Left ventricle myocardium inferior (tissue), 1 donor: ENCODE results near the gene CATSPERD. TPM values are rescaled to one million over a fixed set of nuclear protein-coding genes. Genes with fewer than 3 reads are reported as not detected.
A peak's percentile ranks its signal among the peaks of the same experiment; 100 is the strongest.

Experiments
- DNase-seq: peaks from one replicate; pipeline ENCODE4 v3.0.0-alpha.2; 2020
- H3K27ac ChIP-seq: fragments of 200-600 bp; replicated peaks from 2 replicates; pipeline ENCODE4 v1.8.0; 2021
- H3K27me3 ChIP-seq: fragments of 200-600 bp; 2 replicates; pipeline ENCODE4 v1.8.0; 2021; ENCODE audit warnings: low read depth
- H3K36me3 ChIP-seq: fragments of 200-600 bp; 2 replicates; pipeline ENCODE4 v1.8.0; 2021
- H3K4me1 ChIP-seq: fragments of 200-600 bp; 2 replicates; pipeline ENCODE4 v1.8.0; 2021
- H3K4me3 ChIP-seq: fragments of 200-600 bp; 2 replicates; pipeline ENCODE4 v1.8.0; 2021; ENCODE audit warnings: mild to moderate bottlenecking, moderate library complexity
- H3K9me3 ChIP-seq: fragments of 200-600 bp; replicated peaks from 2 replicates; pipeline ENCODE4 v1.8.0; 2021
- CTCF ChIP-seq: fragments of 200-600 bp; IDR thresholded peaks from 2 replicates; pipeline ENCODE4 v1.8.0; 2021; ENCODE audit warnings: antibody characterized with exemption, mild to moderate bottlenecking, borderline replicate concordance
- intact Hi-C: fragments of 100-400 bp; cut with micrococcal nuclease; formaldehyde crosslinking; loops from one replicate; pipeline ENCODE4 v1.11.0; 2022
- total RNA-seq: library from RNA; stranded (reverse); fragmentation: NEBNext Ultra II Directional; extraction: Animal tissue kit (Norgen Biotek cat#: 25700); gene quantifications from one replicate; pipeline ENCODE4 v1.2.1, GENCODE V29; 2021
- donor health status: DM: no; HTN: yes; CAD: no; lungs with severe emphysema.

CATSPERD gene
- total RNA-seq, 1 donor from 2014 or later: not detected

DNA sequence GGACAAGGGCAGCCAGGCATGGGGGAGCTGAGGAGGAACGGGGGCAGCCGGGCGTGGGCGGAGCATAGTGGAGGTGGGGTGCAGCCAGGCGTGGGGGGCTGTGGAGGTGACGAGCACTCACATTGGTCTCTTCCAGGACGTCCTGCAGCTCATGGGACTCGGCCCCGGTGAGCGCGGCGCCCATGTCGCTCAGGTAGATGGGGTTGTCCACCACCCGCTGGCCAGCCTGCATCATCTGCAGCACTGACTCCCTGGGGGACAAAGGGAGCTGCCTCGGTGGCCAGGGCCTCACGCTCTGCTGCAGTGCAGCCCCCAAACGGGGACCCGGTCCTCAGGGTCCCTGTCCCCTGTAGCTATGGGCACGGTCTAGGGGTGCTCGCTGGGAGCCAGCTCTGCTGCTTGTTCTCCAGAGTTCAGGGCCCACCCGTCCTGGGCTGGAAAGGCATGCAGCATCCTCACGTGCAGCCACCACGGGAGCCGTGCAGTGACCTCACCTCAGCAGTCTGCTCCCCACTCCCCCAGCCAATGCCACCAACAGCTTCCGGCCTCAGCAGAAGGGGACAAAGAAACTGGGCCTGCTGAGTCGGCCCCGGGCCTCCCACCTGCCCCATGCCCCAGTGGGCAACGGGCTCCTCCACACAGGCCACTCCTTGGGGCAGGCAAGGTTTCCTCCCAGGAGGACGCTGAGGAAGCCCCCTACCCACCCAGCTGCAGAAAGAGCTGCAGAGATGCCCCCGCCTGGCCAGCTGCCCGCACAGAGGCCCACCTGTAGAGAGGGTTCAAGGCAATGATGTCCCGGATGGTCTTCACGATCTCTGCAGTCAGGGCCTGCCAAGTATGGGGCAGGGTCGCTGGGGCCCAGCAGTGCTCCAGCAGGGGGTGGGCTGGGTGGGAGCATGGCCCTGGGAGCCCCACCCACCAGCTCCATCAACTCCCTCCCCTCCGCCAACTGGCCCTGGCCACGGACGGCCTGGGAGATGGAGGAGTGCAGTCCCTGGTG, 12.6 kb upstream of the CATSPERD start:
- Histone ChIP-seq H3K36me3 (peaks cover 90% of the 10 kb centered on the region), H3K4me3 (no peak overlapping the region), H3K4me1 (no peaks in the 10 kb centered on the region), H3K9me3 (no peaks in the 10 kb centered on the region), H3K27me3 (no peaks in the 10 kb centered on the region), H3K27ac (no peak overlapping the region)
- no peak for DNase-seq
- intact Hi-C loops: no loop called here
- TF ChIP-seq CTCF: no peak

GRCh38 chr19:5711025-5711424, 9.4 kb upstream of the CATSPERD start:
- no peak overlapping the region for H3K27ac ChIP-seq
- intact Hi-C loops: no loop called here
- H3K27me3 ChIP-seq: no peaks in the 10 kb centered on the region
- H3K4me3 ChIP-seq: no peak overlapping the region
- peaks cover 10% of the 10 kb centered on the region for H3K4me1 ChIP-seq
- no peak for DNase-seq
- peaks cover 70% of the 10 kb centered on the region for H3K36me3 ChIP-seq
- TF ChIP-seq CTCF: no peak
- H3K9me3 ChIP-seq: no peaks in the 10 kb centered on the region

- peaks cover 17% of the 10 kb centered on the region for H3K4me1 ChIP-seq
- H3K27ac ChIP-seq: no peak overlapping the region
- H3K9me3 ChIP-seq: no peaks in the 10 kb centered on the region
- DNase-seq: no peak
- no peak overlapping the region for H3K4me3 ChIP-seq
- intact Hi-C loops: no loop called here
- H3K36me3 ChIP-seq: peaks cover 65% of the 10 kb centered on the region
- no peak for TF ChIP-seq CTCF
- no peaks in the 10 kb centered on the region for H3K27me3 ChIP-seq
Observed at GRCh38 chr19:5711713-5712161, 8.7 kb upstream of the CATSPERD start.

- H3K4me1 ChIP-seq: peaks cover 30% of the 10 kb centered on the region
- peaks cover 52% of the 10 kb centered on the region for H3K36me3 ChIP-seq
- intact Hi-C loops: no loop called here
Observed at GRCh38 chr19:5713228-5713627, 7.2 kb upstream of the CATSPERD start.

GRCh38 chr19:5714816-5715215, 5.6 kb upstream of the CATSPERD start:
- intact Hi-C loops: no loop called here
- no peak for TF ChIP-seq CTCF
- DNase-seq: no peak
- peaks cover 46% of the 10 kb centered on the region for H3K4me1 ChIP-seq
- peaks cover 45% of the 10 kb centered on the region for H3K36me3 ChIP-seq
- no peaks in the 10 kb centered on the region for H3K9me3 ChIP-seq
- H3K4me3 ChIP-seq: no peak overlapping the region
- H3K27ac ChIP-seq: peak overlapping the region; percentile 54
- no peaks in the 10 kb centered on the region for H3K27me3 ChIP-seq

More at GRCh38 chr19:5713228-5713627, 7.2 kb upstream of the CATSPERD start:
- Histone ChIP-seq H3K4me3 (no peak overlapping the region), H3K27ac (no peak overlapping the region), H3K27me3 (no peaks in the 10 kb centered on the region), H3K9me3 (no peaks in the 10 kb centered on the region)
- no peak for TF ChIP-seq CTCF
- DNase-seq: no peak
